Parathyroid adenoma (tissue), 2 donors: ENCODE data around the gene SOCS2.
"Not testable (repeated sequence)": the region's sequence is repeated elsewhere in the genome, so short reads cannot be mapped to it uniquely, and the experiment has no call there.

Experiments
- H2AFZ ChIP-seq: fragments of 300-600 bp; sonication (generic); one replicate; pipeline ENCODE4 v1.7.0; 2017; ENCODE audit warnings: antibody characterized with exemption, mild to moderate bottlenecking
- H3K27ac ChIP-seq: fragments of 300-600 bp; sonication (generic); one replicate; pipeline ENCODE4 v1.7.0; 2017
- H3K27me3 ChIP-seq: fragments of 300-600 bp; sonication (generic); one replicate; pipeline ENCODE4 v1.7.0; 2017; ENCODE audit warnings: low read length; ENCODE audit not compliant: control insufficient read depth, insufficient read depth
- H3K36me3 ChIP-seq: fragments of 300-600 bp; sonication (generic); one replicate; pipeline ENCODE4 v1.7.0; 2017; ENCODE audit warnings: low read length; ENCODE audit not compliant: control insufficient read depth, insufficient read depth
- H3K4me1 ChIP-seq: fragments of 300-600 bp; sonication (generic); one replicate; pipeline ENCODE4 v1.7.0; 2017; ENCODE audit warnings: control low read depth
- H3K4me2 ChIP-seq: fragments of 300-600 bp; sonication (generic); one replicate; pipeline ENCODE4 v1.7.0; 2017; ENCODE audit warnings: low read length
- H3K4me3 ChIP-seq: fragments of 300-600 bp; sonication (generic); one replicate; pipeline ENCODE4 v1.7.0; 2017; ENCODE audit warnings: low read depth, low read length
- H3K79me2 ChIP-seq: fragments of 300-600 bp; sonication (generic); one replicate; pipeline ENCODE4 v1.7.0; 2017; ENCODE audit warnings: control low read depth
- H3K9ac ChIP-seq: fragments of 300-600 bp; sonication (generic); one replicate; pipeline ENCODE4 v1.7.0; 2017; ENCODE audit warnings: mild to moderate bottlenecking
- H3K9me3 ChIP-seq: fragments of 300-600 bp; sonication (generic); one replicate; pipeline ENCODE4 v1.7.0; 2017; ENCODE audit warnings: low read length; ENCODE audit not compliant: control insufficient read depth
- CTCF ChIP-seq: fragments of 300-600 bp; sonication (generic); IDR thresholded peaks from one replicate; pipeline ENCODE4 v1.7.0; 2017; ENCODE audit warnings: antibody characterized with exemption, mild to moderate bottlenecking
- donor health status: primary hyperparathyroidism.

SOCS2 gene

GRCh38 chr12:93550748-93551611 is 21.5 kb upstream of the SOCS2 start:
- H3K27ac ChIP-seq = no peak overlapping the region
- TF ChIP-seq CTCF = no peak
- H3K79me2 ChIP-seq = peaks cover 10% of the 10 kb centered on the region
- H3K4me1 ChIP-seq = peaks cover 5% of the 10 kb centered on the region
- H3K9me3 ChIP-seq = no peaks in the 10 kb centered on the region
- no peaks in the 10 kb centered on the region for H3K36me3 ChIP-seq
- no peak overlapping the region for H2AFZ ChIP-seq
- no peak overlapping the region for H3K9ac ChIP-seq
- no peaks in the 10 kb centered on the region for H3K27me3 ChIP-seq
- H3K4me2 ChIP-seq = no peak overlapping the region
- no peak overlapping the region for H3K4me3 ChIP-seq

GRCh38 chr12:93552427-93552826 is 20.0 kb upstream of the SOCS2 start:
- H3K36me3 ChIP-seq = no peaks in the 10 kb centered on the region
- peaks cover 5% of the 10 kb centered on the region for H3K4me1 ChIP-seq
- H3K27ac ChIP-seq = no peak overlapping the region
- H3K9me3 ChIP-seq = no peaks in the 10 kb centered on the region
- no peak overlapping the region for H3K9ac ChIP-seq
- no peak overlapping the region for H3K4me2 ChIP-seq
- H2AFZ ChIP-seq = no peak overlapping the region
- no peak for TF ChIP-seq CTCF
- peaks cover 10% of the 10 kb centered on the region for H3K79me2 ChIP-seq
- H3K4me3 ChIP-seq = no peak overlapping the region
- H3K27me3 ChIP-seq = no peaks in the 10 kb centered on the region

- H3K9ac ChIP-seq, H3K36me3 ChIP-seq, H3K4me3 ChIP-seq, H3K4me2 ChIP-seq, H3K27ac ChIP-seq, H3K4me1 ChIP-seq, H3K9me3 ChIP-seq, H3K27me3 ChIP-seq, H2AFZ ChIP-seq: not testable (repeated sequence)
- peaks cover 27% of the 10 kb centered on the region for H3K79me2 ChIP-seq
Measured at GRCh38 chr12:93557879-93558278, 14.6 kb upstream of the SOCS2 start.

GRCh38 chr12:93558685-93559084 is 13.8 kb upstream of the SOCS2 start:
- H3K36me3 ChIP-seq, H3K9me3 ChIP-seq, H3K4me2 ChIP-seq, H2AFZ ChIP-seq, H3K27me3 ChIP-seq, H3K27ac ChIP-seq, H3K9ac ChIP-seq, H3K4me3 ChIP-seq, H3K4me1 ChIP-seq: not testable (repeated sequence)
- peaks cover 20% of the 10 kb centered on the region for H3K79me2 ChIP-seq

GRCh38 chr12:93563807-93564538 is 8.5 kb upstream of the SOCS2 start:
- H3K4me1 ChIP-seq = peaks cover 4% of the 10 kb centered on the region
- H3K4me2 ChIP-seq = no peak overlapping the region
- no peak overlapping the region for H2AFZ ChIP-seq
- H3K9me3 ChIP-seq = no peaks in the 10 kb centered on the region
- TF ChIP-seq CTCF = no peak
- peaks cover 18% of the 10 kb centered on the region for H3K79me2 ChIP-seq
- H3K27me3 ChIP-seq = no peaks in the 10 kb centered on the region
- no peaks in the 10 kb centered on the region for H3K36me3 ChIP-seq
- no peak overlapping the region for H3K4me3 ChIP-seq
- H3K9ac ChIP-seq = no peak overlapping the region
- peak overlapping the region; percentile 1 for H3K27ac ChIP-seq
